ENCODE results near the gene ARHGAP5.
A peak's percentile ranks its signal among the peaks of the same experiment; 100 is the strongest.

Gene ARHGAP5, protein sequence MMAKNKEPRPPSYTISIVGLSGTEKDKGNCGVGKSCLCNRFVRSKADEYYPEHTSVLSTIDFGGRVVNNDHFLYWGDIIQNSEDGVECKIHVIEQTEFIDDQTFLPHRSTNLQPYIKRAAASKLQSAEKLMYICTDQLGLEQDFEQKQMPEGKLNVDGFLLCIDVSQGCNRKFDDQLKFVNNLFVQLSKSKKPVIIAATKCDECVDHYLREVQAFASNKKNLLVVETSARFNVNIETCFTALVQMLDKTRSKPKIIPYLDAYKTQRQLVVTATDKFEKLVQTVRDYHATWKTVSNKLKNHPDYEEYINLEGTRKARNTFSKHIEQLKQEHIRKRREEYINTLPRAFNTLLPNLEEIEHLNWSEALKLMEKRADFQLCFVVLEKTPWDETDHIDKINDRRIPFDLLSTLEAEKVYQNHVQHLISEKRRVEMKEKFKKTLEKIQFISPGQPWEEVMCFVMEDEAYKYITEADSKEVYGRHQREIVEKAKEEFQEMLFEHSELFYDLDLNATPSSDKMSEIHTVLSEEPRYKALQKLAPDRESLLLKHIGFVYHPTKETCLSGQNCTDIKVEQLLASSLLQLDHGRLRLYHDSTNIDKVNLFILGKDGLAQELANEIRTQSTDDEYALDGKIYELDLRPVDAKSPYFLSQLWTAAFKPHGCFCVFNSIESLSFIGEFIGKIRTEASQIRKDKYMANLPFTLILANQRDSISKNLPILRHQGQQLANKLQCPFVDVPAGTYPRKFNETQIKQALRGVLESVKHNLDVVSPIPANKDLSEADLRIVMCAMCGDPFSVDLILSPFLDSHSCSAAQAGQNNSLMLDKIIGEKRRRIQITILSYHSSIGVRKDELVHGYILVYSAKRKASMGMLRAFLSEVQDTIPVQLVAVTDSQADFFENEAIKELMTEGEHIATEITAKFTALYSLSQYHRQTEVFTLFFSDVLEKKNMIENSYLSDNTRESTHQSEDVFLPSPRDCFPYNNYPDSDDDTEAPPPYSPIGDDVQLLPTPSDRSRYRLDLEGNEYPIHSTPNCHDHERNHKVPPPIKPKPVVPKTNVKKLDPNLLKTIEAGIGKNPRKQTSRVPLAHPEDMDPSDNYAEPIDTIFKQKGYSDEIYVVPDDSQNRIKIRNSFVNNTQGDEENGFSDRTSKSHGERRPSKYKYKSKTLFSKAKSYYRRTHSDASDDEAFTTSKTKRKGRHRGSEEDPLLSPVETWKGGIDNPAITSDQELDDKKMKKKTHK (N-terminal part only)

GRCh38 chr14:32077081-32078022 is at the start of gene ARHGAP5:
ARHGAP5 (plus strand) TSS chr14:32077304; CDS start chr14:32090670, 13,366 bp downstream.
- peak; percentile 10 for TF ChIP-seq CTCF (conservative IDR thresholded peaks at IDR 0.05; ENCODE audit: low read depth, low read length)
- no peak for DNase-seq (ENCODE audit: low read depth)
- H3K4me3 ChIP-seq (ENCODE audit: low read length): peak within 1 kb of the TSS; percentile 95

DNA sequence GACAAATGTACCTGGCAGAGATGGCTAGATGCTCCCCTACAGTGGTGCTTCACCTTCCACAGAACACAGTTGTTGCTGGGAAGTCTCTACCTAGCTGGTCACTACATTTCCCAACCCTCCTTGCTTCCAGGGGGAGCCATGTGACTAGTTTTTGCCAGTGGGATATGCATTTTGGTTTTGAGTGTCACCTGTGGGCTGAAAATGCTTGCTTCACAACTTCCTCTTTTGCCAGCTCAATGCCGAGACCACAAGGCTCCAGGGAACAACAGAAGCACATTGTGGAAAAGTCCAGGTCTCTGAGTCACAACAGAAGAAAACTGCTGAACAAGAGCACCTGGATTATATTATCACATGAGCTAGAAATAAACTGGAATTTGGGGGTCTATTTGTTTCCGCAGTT is 48.5 kb upstream of the ARHGAP5 start:
- H3K4me3 ChIP-seq (ENCODE audit: low read length): no peak overlapping the region
- no peak for DNase-seq (ENCODE audit: low read depth)
- no peak for TF ChIP-seq CTCF (conservative IDR thresholded peaks at IDR 0.05; ENCODE audit: low read depth, low read length)

- no peak for TF ChIP-seq CTCF (conservative IDR thresholded peaks at IDR 0.05; ENCODE audit: low read depth, low read length)
- no peak for DNase-seq (ENCODE audit: low read depth)
- no peak overlapping the region for H3K4me3 ChIP-seq (ENCODE audit: low read length)
Observed at GRCh38 chr14:32033543-32033942, 43.6 kb upstream of the ARHGAP5 start.

DNA sequence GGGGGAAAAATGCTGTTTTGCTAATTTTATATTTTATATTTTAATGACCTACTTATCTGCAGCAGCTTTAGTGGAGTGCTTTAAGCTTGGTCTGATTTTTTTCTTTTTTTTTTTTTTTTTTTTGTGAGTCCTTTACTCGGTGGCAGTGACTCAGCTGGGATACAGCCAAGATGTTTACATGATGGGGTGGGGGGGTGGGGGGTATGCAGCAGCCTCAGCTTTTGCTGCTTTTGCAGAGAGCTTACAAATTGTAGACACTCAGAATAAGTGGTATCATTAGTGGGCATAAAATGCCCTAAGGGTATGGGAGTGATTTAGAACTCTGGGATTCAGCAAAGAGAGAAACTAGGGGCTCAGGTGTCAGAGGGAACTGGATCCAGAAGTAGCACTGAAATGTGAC is 38.2 kb upstream of the ARHGAP5 start:
- H3K4me3 ChIP-seq (ENCODE audit: low read length): no peak overlapping the region
- TF ChIP-seq CTCF (conservative IDR thresholded peaks at IDR 0.05; ENCODE audit: low read depth, low read length): no peak
- peak; percentile 58 for DNase-seq (ENCODE audit: low read depth)

- no peak for DNase-seq (ENCODE audit: low read depth)
- TF ChIP-seq CTCF (conservative IDR thresholded peaks at IDR 0.05; ENCODE audit: low read depth, low read length): no peak
- no peak overlapping the region for H3K4me3 ChIP-seq (ENCODE audit: low read length)
Observed at GRCh38 chr14:32039401-32040030, 37.6 kb upstream of the ARHGAP5 start.
